NOMO-1 treated with DMSO at 0.1 percent for 48 hours (cell line): Measurements from ENCODE around the gene NUP85.
"Not testable (repeated sequence)": the region's sequence is repeated elsewhere in the genome, so short reads cannot be mapped to it uniquely, and the experiment has no call there.

Experiments used
- DNase-seq: peaks from one replicate; lab custom pipeline; 2025; ENCODE audit not compliant: unreplicated experiment; lab: John Stamatoyannopoulos, UW

Gene NUP85

DNA sequence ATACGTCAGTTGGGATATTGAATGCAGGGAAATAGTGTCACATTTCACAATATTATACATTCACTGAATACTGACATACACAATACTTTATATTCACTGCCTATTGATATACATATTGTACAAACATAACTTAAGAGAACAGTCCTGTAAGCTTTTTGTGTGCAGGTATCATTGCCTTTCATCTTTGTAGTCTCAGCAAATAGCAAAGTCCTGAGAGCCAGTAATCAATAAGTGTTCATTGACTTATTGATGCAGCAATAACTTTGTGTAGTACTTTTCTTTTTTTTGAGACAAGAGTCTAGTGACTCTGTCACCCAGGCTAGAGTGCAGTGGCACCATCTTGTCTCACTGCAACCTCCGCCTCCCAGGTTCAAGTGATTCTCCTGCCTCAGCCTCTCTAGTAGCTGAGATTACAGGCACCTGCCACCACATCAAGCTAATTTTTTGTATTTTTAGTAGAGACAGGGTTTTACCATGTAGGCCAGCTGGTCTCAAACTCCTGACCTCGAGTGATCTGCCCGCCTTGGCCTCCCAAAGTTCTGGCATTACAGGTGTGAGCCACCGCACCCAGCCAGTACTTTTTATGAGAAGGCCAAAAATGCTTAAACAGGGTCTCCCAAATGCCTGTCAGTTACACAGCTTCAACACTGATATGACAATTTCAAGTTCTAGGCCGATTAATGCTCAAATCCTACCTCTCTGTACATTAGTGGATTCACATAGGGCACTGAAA is 5.4 kb upstream of the NUP85 start:
- DNase-seq: no peak

- DNase-seq: no peak
Measured at GRCh38 chr17:75205793-75206163, 299 bp downstream of the NUP85 start.

- DNase-seq: not testable (repeated sequence)
Measured at GRCh38 chr17:75207050-75207407, 1.6 kb downstream of the NUP85 start.

DNA sequence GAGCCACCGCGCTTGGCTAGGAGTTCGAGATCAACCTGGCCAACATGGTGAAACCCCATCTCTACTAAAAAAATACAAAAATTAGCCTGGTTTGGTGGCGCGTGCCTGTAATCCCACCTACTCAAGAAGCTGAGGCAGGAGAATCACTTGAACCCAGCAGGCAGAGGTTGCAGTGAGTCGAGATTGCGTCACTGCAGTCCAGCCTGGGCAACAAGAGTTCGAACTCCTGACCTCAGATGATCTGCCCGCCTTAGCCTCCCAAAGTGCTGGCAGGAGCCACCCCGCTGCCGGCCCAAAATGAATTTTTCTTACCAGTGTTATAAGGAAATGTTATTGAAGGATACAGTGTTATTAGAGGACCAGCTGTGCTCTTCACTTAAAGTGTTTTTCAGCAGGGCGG is 2.3 kb downstream of the NUP85 start:
- no peak for DNase-seq

DNA sequence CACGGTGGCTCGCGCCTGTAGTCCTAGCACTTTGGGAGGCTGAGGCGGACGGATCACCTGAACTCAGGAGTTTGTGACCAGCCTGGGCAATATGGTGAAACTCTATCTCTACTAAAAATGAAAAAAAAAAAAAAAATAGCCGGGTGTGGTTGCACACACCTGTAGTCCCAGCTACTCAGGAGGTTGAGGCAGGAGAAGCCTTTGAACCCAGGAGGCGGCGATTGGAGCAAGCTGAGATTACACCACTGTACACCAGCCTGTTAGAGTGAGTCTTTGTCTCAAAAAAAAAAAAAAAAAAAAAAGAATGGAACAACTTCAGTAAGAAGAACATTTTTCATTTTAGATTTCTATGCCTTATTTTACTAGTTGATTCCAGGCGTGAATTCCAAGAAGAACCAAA is 2.7 kb downstream of the NUP85 start:
- DNase-seq: no peak

DNA sequence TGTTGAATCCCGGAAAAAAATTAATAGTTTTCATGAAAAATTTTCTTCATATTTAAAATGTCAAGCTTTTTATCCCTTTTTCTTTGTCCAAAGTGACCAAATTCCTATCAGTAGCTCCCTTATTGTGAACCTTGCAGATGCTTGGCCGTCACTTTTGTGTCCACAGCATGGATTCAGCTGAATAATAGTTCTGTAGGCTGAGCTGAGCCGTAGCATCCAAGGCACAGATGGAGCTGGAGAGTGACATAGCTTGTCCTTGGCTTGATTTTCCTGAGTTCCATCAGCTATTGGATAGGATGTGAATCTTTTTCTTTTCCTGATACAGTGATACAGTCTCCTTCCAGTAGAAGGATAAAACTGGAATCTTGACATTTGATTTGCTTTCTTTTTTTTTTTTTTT is 3.6 kb downstream of the NUP85 start:
- DNase-seq: no peak

- DNase-seq: no peak
Measured at GRCh38 chr17:75218131-75218530, 12.7 kb downstream of the NUP85 start.

DNA sequence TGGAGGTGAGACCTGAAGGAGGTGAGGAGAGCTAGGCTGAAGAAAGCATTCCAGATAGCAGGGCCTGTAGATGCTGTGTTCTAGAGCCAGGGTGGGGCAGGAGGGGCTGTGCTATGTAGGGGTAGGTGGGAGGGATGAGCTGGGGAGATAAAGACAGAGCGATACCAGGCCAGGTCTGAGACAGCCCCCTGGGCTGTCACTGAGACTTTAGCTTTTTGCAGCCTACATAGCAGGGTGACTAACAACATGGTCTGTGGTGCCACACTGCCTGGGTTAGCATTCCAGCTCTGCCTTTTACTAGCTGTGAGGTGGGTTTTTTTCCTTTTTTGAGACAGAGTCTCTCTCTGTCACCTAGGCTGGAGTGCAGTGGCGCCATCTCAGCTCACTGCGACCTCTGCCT is 14.3 kb downstream of the NUP85 start:
- DNase-seq: no peak

GRCh38 chr17:75225016-75225415 is 19.5 kb downstream of the NUP85 start:
- DNase-seq: no peak

DNA sequence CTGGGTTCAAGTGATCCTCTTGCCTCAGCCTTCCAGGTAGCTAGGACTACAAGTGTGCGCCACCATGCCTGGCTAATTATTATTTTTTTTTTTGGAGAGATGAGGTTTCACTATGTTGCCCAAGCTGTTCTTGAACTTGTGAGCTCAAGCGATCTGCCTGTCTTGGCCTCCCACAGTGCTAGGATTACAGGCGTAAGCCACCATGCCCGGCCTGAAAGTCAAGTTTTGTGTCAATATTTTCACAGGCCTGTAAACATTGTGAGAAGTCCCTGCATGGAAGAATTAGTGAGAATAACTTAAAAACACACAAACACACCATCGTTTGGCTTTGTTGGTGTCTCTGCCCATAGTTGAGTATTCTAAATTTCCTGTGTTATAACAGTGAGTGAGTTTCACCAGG is 22.2 kb downstream of the NUP85 start:
- DNase-seq: no peak

- DNase-seq: peak; percentile 69
Measured at GRCh38 chr17:75228305-75228704, 22.8 kb downstream of the NUP85 start.

DNA sequence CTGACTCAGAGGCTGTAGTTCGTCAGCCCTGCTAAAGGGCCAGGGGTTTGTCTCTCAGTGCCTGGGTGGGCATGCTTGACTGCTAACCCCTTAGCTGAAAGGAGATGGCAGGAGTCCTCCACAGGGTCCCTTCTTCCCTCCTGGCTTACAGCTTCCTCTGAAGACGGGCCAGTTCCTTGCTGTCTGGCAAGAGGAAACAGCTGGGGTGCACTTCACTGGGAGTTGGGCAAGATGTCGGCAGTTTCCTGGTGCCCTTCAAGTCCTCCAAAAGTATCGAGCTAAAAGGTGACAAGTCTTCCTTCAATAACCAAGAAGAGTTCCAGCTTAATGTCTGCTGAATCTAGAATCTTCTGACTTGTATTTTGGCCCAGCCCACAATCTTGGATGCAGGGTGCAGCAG is 23.4 kb downstream of the NUP85 start:
- no peak for DNase-seq

- DNase-seq: no peak
Measured at GRCh38 chr17:75231071-75231470, 25.6 kb downstream of the NUP85 start.

DNA sequence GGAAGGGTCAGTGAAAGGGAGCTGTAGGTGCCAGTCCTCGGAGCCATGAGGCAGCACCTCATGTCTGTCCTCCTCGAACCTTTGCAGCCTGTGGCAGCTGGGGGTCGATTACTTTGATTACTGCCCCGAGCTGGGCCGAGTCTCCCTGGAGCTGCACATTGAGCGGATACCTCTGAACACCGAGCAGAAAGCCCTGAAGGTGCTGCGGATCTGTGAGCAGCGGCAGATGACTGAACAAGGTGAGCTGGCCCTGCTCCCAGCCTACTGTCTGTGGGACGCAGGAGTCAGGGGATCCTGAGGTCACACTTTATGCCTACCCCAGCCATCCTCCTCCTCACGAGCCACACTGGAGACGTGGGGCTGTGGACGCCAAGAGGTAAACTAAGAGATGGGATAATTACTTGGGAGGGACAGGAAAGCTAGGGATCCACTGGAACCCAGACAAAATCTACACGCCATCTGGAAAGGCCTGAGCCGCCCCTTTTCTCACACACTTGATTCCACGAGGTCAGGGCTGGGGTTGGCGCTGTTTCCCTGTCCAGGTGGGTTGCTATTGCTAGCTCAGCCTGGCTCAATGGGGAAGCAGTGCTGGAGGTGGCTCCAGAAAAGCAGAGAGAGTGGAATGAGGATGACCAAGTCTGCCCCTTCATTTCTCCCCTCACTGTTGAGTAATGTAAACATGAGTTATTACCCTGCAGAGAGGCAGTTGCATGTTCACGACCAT is 26.4 kb downstream of the NUP85 start:
- no peak for DNase-seq

DNA sequence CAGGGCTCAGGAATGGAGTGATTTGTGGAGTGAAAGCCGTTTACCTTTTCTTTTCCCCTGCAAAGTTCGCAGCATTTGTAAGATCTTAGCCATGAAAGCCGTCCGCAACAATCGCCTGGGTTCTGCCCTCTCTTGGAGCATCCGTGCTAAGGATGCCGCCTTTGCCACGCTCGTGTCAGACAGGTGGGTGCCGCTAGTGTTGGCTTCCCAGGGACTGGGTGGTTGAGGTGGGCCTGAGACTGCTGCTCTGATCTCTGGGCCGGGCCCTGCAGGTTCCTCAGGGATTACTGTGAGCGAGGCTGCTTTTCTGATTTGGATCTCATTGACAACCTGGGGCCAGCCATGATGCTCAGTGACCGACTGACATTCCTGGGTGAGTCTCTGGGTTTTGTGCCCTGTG is 27.3 kb downstream of the NUP85 start:
- no peak for DNase-seq

DNA sequence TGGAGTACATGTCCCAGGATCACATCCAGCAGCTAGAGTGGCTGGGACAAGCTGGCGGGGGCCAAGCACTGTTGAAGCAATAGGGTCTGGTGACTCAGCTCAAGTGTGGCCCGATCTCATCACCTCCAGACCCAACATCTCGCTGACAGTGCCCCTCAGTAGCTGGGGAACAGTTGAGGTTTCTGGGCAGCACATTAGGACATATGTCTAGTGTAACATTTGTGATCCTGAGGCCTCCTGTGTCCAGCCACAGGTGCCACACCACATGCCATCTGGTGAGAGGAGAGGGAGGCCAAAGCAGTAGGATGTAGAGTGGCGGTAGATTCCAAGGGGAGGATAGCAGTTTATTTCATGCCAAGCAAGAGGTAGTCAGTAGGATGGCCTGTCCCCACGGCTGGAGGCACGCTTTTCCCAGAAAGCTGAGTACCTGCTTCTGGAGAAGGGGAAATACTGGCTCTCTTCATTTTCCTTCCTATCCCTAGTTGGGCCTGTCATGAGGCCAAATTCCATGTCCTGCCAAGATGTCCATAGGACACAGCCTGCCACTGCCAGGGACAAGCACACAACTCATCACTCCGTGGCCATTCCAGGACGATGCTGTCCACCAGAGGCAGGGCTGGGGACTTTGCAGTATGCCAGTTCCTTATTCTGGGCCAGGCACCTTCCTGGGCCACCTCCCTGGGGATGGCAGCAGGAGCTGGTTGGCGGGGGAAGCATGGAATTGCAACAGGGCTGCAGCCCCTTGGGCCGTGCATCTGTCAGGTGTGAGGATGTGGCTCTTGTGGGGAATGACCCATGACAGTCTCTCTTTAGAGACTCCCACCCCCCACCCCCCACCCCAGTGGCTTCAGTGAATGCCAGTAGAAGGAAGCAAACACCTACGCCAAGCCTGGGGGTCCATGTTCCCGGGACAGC is 31.9 kb downstream of the NUP85 start:
- no peak for DNase-seq

DNA sequence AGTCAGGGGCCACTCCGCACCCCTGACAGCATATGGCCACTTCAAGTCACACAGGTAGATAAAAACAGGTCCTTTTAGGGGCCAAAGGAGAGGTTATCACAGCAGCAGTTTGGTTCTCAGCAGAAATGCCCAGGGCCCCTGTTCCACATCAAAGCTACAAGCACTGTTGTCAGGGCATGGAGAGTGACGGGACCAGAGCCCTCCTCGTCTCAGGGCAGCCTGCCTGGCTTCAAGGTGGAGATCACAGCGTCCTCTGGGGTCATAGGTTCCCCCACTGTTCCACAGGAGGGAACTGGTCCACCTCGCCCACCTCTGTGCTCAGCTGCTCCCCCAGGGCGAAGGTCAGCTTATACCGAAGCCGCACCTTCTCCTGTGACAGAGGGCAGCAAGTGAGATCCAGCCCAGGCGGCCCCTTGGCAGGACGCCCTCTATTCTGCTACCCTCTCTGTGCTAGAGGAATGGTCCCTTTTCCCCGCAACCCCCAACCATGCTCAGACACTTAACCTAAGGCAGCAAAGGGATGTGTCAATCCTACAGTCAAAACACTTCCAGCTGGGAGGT is 32.6 kb downstream of the NUP85 start:
- DNase-seq: no peak

DNA sequence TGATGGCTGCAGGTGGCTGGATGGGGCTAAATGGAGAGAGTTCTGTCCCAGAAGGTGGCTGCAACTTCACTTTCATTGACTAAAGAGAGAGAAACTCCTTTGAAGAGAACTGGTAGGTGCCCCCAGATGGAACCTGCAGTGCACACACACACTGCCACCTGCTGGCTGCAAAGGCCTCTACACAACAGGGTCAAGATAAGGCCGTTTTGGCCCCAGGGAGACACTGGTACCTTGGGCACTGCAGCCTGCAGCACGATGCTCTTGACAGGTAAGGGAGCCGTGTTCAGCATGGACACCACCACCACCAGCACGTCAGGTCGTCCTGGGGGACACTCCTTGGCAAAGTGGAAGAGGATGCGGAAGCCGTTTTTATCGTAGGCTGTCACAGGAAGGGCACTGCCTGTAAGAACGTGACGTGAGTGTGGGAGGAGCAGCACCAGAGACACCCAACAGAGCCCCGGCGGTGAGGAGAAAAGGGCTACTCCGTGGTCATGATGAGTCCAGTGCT is 33.3 kb downstream of the NUP85 start:
- DNase-seq: peak; percentile 64

DNA sequence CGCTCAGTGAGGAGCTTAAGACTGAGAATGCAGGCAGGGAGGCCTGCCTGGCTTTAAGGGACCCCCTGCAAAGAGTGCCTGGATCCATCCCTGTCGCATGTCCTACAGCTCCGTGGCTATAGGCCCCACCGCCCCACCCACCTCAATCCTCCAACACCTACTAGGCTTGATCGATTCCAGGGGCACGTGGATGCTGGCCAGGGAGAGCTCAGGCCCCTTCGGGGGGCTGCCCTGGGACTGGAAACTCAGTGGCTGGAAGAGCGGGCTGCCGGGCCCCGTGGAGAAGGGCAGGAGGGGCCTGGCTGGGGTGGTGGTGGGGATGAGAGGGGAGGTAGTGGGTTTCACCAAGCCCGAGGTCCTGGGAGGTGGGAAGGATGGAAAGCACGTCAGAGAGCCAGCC is 33.7 kb downstream of the NUP85 start:
- no peak for DNase-seq

DNA sequence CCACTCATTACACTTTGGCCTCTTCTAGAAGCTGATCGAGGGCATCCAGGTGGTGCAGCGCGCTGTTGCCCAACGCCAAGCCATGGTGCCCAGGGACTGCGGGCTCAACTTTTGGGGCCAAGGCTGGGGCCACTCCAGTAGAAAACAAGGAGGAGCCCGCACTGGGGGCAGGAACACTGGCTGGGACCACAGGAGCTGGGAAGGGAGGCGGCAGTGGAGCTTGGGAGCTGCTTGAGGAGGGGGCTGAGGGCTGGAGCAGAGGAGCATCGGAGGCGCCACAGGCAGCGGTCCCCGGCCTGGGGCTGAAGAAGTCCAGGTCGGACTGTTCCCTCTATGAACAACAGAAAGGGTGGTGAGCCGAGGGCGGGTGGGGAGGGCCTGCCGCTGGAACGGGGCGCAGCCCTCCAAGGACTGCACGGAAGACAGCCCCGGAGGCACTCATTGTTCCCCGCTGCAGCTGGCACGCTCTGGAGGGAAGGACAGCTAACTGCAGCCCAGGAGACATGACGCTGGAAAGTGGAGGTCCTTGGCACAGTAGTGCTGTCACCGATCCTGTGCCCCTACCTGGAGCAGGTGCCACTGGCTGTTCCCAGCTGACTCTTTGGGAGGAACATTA is 34.4 kb downstream of the NUP85 start:
- no peak for DNase-seq
